Measurements from ENCODE around the gene PCDHA9. TPM values are rescaled to one million over a fixed set of nuclear protein-coding genes. Genes with fewer than 3 reads are reported as not detected.
"Not testable (repeated sequence)": the region's sequence is repeated elsewhere in the genome, so short reads cannot be mapped to it uniquely, and the experiment has no call there.

The PCDHA9 gene
- total RNA-seq, 1 experiment from 2014 or later: not detected

GRCh38 chr5:140808889-140809291 is 39.3 kb upstream of the PCDHA9 start:
- no peak for DNase-seq
- Histone ChIP-seq H3K4me3 (ENCODE audit: low read length) (no peak overlapping the region), H4K20me1 (ENCODE audit: insufficient read depth, low read depth, low read length) (no peaks in the 10 kb centered on the region), H3K4me1 (ENCODE audit: low read length) (no peaks in the 10 kb centered on the region), H3K9me3 (ENCODE audit: low read length) (no peaks in the 10 kb centered on the region), H3K4me2 (ENCODE audit: low read depth, low read length, poor library complexity, severe bottlenecking) (no peak overlapping the region), H2AFZ (ENCODE audit: low read length) (no peak overlapping the region), H3K9ac (ENCODE audit: low read length) (no peak overlapping the region), H3K27me3 (ENCODE audit: low read length) (no peaks in the 10 kb centered on the region), H3K36me3 (ENCODE audit: insufficient read depth, low read length) (no peaks in the 10 kb centered on the region), H3K27ac (ENCODE audit: low read length) (no peak overlapping the region), H3K79me2 (ENCODE audit: low read length) (no peaks in the 10 kb centered on the region), H3K9me2 (replicated peaks; ENCODE audit: insufficient read depth, low read length) (no peaks in the 10 kb centered on the region)

- Histone ChIP-seq H3K4me3 (ENCODE audit: low read length) (no peak within 1 kb of the TSS), H3K4me2 (ENCODE audit: low read depth, low read length, poor library complexity, severe bottlenecking) (no peak within 1 kb of the TSS)
- no peak for DNase-seq
Measured at GRCh38 chr5:140821375-140822280, 26.6 kb upstream of the PCDHA9 start, which contains the start of gene PCDHA5. Gene PCDHA5, plus strand, starts transcription at chr5:140821613.

GRCh38 chr5:140822281-140822629 is 25.9 kb upstream of the PCDHA9 start:
- no peak overlapping the region for H3K4me3 ChIP-seq (ENCODE audit: low read length)
- no peaks in the 10 kb centered on the region for H3K9me2 ChIP-seq (replicated peaks; ENCODE audit: insufficient read depth, low read length)
- no peaks in the 10 kb centered on the region for H3K36me3 ChIP-seq (ENCODE audit: insufficient read depth, low read length)
- H3K27ac ChIP-seq (ENCODE audit: low read length): no peak overlapping the region
- H3K9me3 ChIP-seq (ENCODE audit: low read length): no peaks in the 10 kb centered on the region
- H4K20me1 ChIP-seq (ENCODE audit: insufficient read depth, low read depth, low read length): no peaks in the 10 kb centered on the region
- DNase-seq: no peak
- no peaks in the 10 kb centered on the region for H3K79me2 ChIP-seq (ENCODE audit: low read length)
- no peaks in the 10 kb centered on the region for H3K4me1 ChIP-seq (ENCODE audit: low read length)
- H3K9ac ChIP-seq (ENCODE audit: low read length): no peak overlapping the region
- no peak overlapping the region for H3K4me2 ChIP-seq (ENCODE audit: low read depth, low read length, poor library complexity, severe bottlenecking)
- H3K27me3 ChIP-seq (ENCODE audit: low read length): no peaks in the 10 kb centered on the region
- no peak overlapping the region for H2AFZ ChIP-seq (ENCODE audit: low read length)

More at GRCh38 chr5:140821375-140822280, 26.6 kb upstream of the PCDHA9 start, which contains the start of gene PCDHA5:
- Histone ChIP-seq H4K20me1 (ENCODE audit: insufficient read depth, low read depth, low read length) (no peaks in the 10 kb centered on the region), H3K9ac (ENCODE audit: low read length) (no peak within 1 kb of the TSS), H3K27ac (ENCODE audit: low read length) (no peak within 1 kb of the TSS), H3K9me3 (ENCODE audit: low read length) (no peaks in the 10 kb centered on the region), H3K36me3 (ENCODE audit: insufficient read depth, low read length) (no peaks in the 10 kb centered on the region), H3K9me2 (replicated peaks; ENCODE audit: insufficient read depth, low read length) (no peaks in the 10 kb centered on the region), H3K79me2 (ENCODE audit: low read length) (no peaks in the 10 kb centered on the region), H3K27me3 (ENCODE audit: low read length) (no peaks in the 10 kb centered on the region), H2AFZ (ENCODE audit: low read length) (no peak within 1 kb of the TSS), H3K4me1 (ENCODE audit: low read length) (no peaks in the 10 kb centered on the region)

GRCh38 chr5:140822969-140823368 is 25.2 kb upstream of the PCDHA9 start:
- not testable (repeated sequence) for H3K36me3 ChIP-seq (ENCODE audit: insufficient read depth, low read length); H3K9me2 ChIP-seq (replicated peaks; ENCODE audit: insufficient read depth, low read length); H3K4me3 ChIP-seq (ENCODE audit: low read length); DNase-seq; H3K9ac ChIP-seq (ENCODE audit: low read length); H3K9me3 ChIP-seq (ENCODE audit: low read length); H3K4me2 ChIP-seq (ENCODE audit: low read depth, low read length, poor library complexity, severe bottlenecking); H3K27ac ChIP-seq (ENCODE audit: low read length); H3K4me1 ChIP-seq (ENCODE audit: low read length); H2AFZ ChIP-seq (ENCODE audit: low read length); H3K79me2 ChIP-seq (ENCODE audit: low read length); H4K20me1 ChIP-seq (ENCODE audit: insufficient read depth, low read depth, low read length); H3K27me3 ChIP-seq (ENCODE audit: low read length)

- Histone ChIP-seq H3K4me3 (ENCODE audit: low read length) (no peak overlapping the region), H3K4me1 (ENCODE audit: low read length) (no peaks in the 10 kb centered on the region), H3K79me2 (ENCODE audit: low read length) (no peaks in the 10 kb centered on the region), H3K9me3 (ENCODE audit: low read length) (no peaks in the 10 kb centered on the region), H3K4me2 (ENCODE audit: low read depth, low read length, poor library complexity, severe bottlenecking) (no peak overlapping the region), H3K36me3 (ENCODE audit: insufficient read depth, low read length) (no peaks in the 10 kb centered on the region), H3K27me3 (ENCODE audit: low read length) (no peaks in the 10 kb centered on the region), H2AFZ (ENCODE audit: low read length) (no peak overlapping the region), H3K27ac (ENCODE audit: low read length) (no peak overlapping the region), H3K9ac (ENCODE audit: low read length) (no peak overlapping the region), H3K9me2 (replicated peaks; ENCODE audit: insufficient read depth, low read length) (no peaks in the 10 kb centered on the region), H4K20me1 (ENCODE audit: insufficient read depth, low read depth, low read length) (no peaks in the 10 kb centered on the region)
- DNase-seq: no peak
Measured at GRCh38 chr5:140823475-140823874, 24.7 kb upstream of the PCDHA9 start.

- no peaks in the 10 kb centered on the region for H3K36me3 ChIP-seq (ENCODE audit: insufficient read depth, low read length)
- no peaks in the 10 kb centered on the region; the same call in 1 of the 2 replicates for H3K27me3 ChIP-seq (ENCODE audit: low read length)
- H3K9me2 ChIP-seq (replicated peaks; ENCODE audit: insufficient read depth, low read length): no peaks in the 10 kb centered on the region
- no peak within 1 kb of the TSS for H3K27ac ChIP-seq (ENCODE audit: low read length)
- H3K4me2 ChIP-seq (ENCODE audit: low read depth, low read length, poor library complexity, severe bottlenecking): no peak within 1 kb of the TSS
- no peaks in the 10 kb centered on the region for H3K9me3 ChIP-seq (ENCODE audit: low read length)
- no peaks in the 10 kb centered on the region for H3K4me1 ChIP-seq (ENCODE audit: low read length)
- no peak within 1 kb of the TSS for H3K4me3 ChIP-seq (ENCODE audit: low read length)
- no peak within 1 kb of the TSS for H2AFZ ChIP-seq (ENCODE audit: low read length)
- DNase-seq: no peak
- no peak within 1 kb of the TSS for H3K9ac ChIP-seq (ENCODE audit: low read length)
- H4K20me1 ChIP-seq (ENCODE audit: insufficient read depth, low read depth, low read length): no peaks in the 10 kb centered on the region
- H3K79me2 ChIP-seq (ENCODE audit: low read length): no peaks in the 10 kb centered on the region
Measured at GRCh38 chr5:140827704-140828361, 20.3 kb upstream of the PCDHA9 start, which contains the start of gene PCDHA6. Gene PCDHA6, plus strand, starts transcription at chr5:140827960. Its CDS starts 132 bp downstream, at chr5:140828092.

- no peak for DNase-seq
- H3K9ac ChIP-seq (ENCODE audit: low read length): no peak overlapping the region
- no peaks in the 10 kb centered on the region for H4K20me1 ChIP-seq (ENCODE audit: insufficient read depth, low read depth, low read length)
- H3K4me2 ChIP-seq (ENCODE audit: low read depth, low read length, poor library complexity, severe bottlenecking): no peak overlapping the region
- no peak overlapping the region for H2AFZ ChIP-seq (ENCODE audit: low read length)
- no peak overlapping the region for H3K4me3 ChIP-seq (ENCODE audit: low read length)
- no peaks in the 10 kb centered on the region for H3K79me2 ChIP-seq (ENCODE audit: low read length)
- H3K27ac ChIP-seq (ENCODE audit: low read length): no peak overlapping the region
- H3K4me1 ChIP-seq (ENCODE audit: low read length): no peaks in the 10 kb centered on the region
- H3K9me2 ChIP-seq (replicated peaks; ENCODE audit: insufficient read depth, low read length): no peaks in the 10 kb centered on the region
- H3K27me3 ChIP-seq (ENCODE audit: low read length): no peaks in the 10 kb centered on the region; the same call in 1 of the 2 replicates
- H3K36me3 ChIP-seq (ENCODE audit: insufficient read depth, low read length): no peaks in the 10 kb centered on the region
- H3K9me3 ChIP-seq (ENCODE audit: low read length): no peaks in the 10 kb centered on the region
Measured at GRCh38 chr5:140828362-140828737, 19.8 kb upstream of the PCDHA9 start.
